Measurements from ENCODE around the gene DAB2IP.

DAB2IP gene

DNA sequence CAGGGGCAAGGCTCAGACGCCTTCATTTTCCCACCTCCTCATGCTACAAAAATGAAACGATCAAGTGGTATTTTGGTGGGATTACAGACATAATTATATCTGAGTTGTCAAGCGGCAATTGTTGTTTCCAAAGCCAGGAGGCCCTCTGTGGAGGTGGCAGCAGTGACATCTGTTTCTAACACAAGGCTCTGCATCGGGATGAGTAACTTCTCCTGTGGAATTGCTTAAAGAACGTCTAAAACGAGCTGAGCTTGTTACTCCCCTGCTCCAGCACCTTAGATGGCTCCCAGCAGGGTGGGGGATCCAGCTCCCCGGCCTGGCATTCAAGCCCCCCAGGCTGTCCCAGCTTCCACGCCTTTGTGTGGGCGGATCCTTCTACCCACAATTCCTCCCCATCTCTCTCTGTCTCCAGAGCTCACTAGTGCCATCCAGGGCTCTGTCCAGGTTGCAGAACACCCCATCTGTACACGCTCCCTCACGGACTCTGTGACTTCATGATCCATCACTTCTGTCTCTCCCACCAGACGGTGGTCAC lies 36.8 kb downstream of the DAB2IP start:
- Histone ChIP-seq H3K9me3 (ENCODE audit: insufficient read depth, low read depth, low read length) (no peaks in the 10 kb centered on the region), H3K36me3 (ENCODE audit: insufficient read depth, low read length) (no peaks in the 10 kb centered on the region), H3K9ac (ENCODE audit: low read depth, low read length) (no peak overlapping the region), H3K27me3 (ENCODE audit: insufficient read depth, low read length) (no peaks in the 10 kb centered on the region), H3K4me1 (ENCODE audit: insufficient read depth, low read length) (peaks cover 13% of the 10 kb centered on the region), H3K27ac (ENCODE audit: low read depth, low read length) (no peak overlapping the region), H3K4me3 (ENCODE audit: low read length) (no peak overlapping the region)
- 90% methylated on average over 11 of the region's 12 CpGs for WGBS

GRCh38 chr9:121688681-121689080 lies 37.2 kb downstream of the DAB2IP start:
- Histone ChIP-seq H3K27ac (ENCODE audit: low read depth, low read length) (no peak overlapping the region), H3K9me3 (ENCODE audit: insufficient read depth, low read depth, low read length) (no peaks in the 10 kb centered on the region), H3K36me3 (ENCODE audit: insufficient read depth, low read length) (no peaks in the 10 kb centered on the region), H3K27me3 (ENCODE audit: insufficient read depth, low read length) (no peaks in the 10 kb centered on the region), H3K4me3 (ENCODE audit: low read length) (no peak overlapping the region), H3K4me1 (ENCODE audit: insufficient read depth, low read length) (peaks cover 13% of the 10 kb centered on the region), H3K9ac (ENCODE audit: low read depth, low read length) (no peak overlapping the region)
- WGBS: 93% methylated on average over 7 of the region's 7 CpGs

- Histone ChIP-seq H3K36me3 (ENCODE audit: insufficient read depth, low read length) (no peaks in the 10 kb centered on the region), H3K27ac (ENCODE audit: low read depth, low read length) (no peak overlapping the region), H3K27me3 (ENCODE audit: insufficient read depth, low read length) (no peaks in the 10 kb centered on the region), H3K9me3 (ENCODE audit: insufficient read depth, low read depth, low read length) (no peaks in the 10 kb centered on the region), H3K4me3 (ENCODE audit: low read length) (no peak overlapping the region), H3K9ac (ENCODE audit: low read depth, low read length) (no peak overlapping the region), H3K4me1 (ENCODE audit: insufficient read depth, low read length) (peaks cover 13% of the 10 kb centered on the region)
- WGBS: 90% methylated on average over 9 of the region's 9 CpGs
Measured at GRCh38 chr9:121689461-121690157, 38.2 kb downstream of the DAB2IP start.

GRCh38 chr9:121690316-121690715 lies 38.9 kb downstream of the DAB2IP start:
- Histone ChIP-seq H3K27ac (ENCODE audit: low read depth, low read length) (no peak overlapping the region), H3K9ac (ENCODE audit: low read depth, low read length) (no peak overlapping the region), H3K4me3 (ENCODE audit: low read length) (no peak overlapping the region), H3K4me1 (ENCODE audit: insufficient read depth, low read length) (peaks cover 13% of the 10 kb centered on the region), H3K9me3 (ENCODE audit: insufficient read depth, low read depth, low read length) (no peaks in the 10 kb centered on the region), H3K36me3 (ENCODE audit: insufficient read depth, low read length) (no peaks in the 10 kb centered on the region), H3K27me3 (ENCODE audit: insufficient read depth, low read length) (no peaks in the 10 kb centered on the region)
- WGBS: 56% methylated on average over 8 of the region's 8 CpGs

DNA sequence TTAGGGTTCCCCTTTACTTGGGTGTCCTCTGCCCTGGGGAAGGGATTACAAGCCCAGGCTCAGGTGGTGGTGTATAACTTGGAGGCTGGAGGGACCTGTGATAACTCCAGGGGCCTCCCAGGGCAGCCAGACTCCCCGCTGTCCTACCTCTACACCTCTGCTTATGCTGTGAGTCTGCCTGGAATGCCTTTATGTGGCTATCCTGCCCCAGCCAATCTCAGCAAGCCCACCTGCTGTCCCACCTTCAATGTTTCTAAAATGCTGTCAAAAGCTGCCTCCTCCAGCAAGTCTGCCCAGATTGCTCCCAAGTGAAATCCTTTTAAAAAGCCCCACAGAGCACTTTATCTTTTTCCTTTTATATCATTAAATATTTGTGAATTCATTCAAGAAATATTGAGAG lies 39.3 kb downstream of the DAB2IP start:
- H3K36me3 ChIP-seq (ENCODE audit: insufficient read depth, low read length): no peaks in the 10 kb centered on the region
- 50% methylated on average over 1 of the region's 1 CpG for WGBS
- no peak overlapping the region for H3K27ac ChIP-seq (ENCODE audit: low read depth, low read length)
- H3K27me3 ChIP-seq (ENCODE audit: insufficient read depth, low read length): no peaks in the 10 kb centered on the region
- no peak overlapping the region for H3K4me3 ChIP-seq (ENCODE audit: low read length)
- H3K9me3 ChIP-seq (ENCODE audit: insufficient read depth, low read depth, low read length): no peaks in the 10 kb centered on the region
- no peak overlapping the region for H3K9ac ChIP-seq (ENCODE audit: low read depth, low read length)
- H3K4me1 ChIP-seq (ENCODE audit: insufficient read depth, low read length): peaks cover 13% of the 10 kb centered on the region

GRCh38 chr9:121691890-121692289 lies 40.5 kb downstream of the DAB2IP start:
- H3K4me1 ChIP-seq (ENCODE audit: insufficient read depth, low read length): peaks cover 13% of the 10 kb centered on the region
- no peaks in the 10 kb centered on the region for H3K27me3 ChIP-seq (ENCODE audit: insufficient read depth, low read length)
- no peaks in the 10 kb centered on the region for H3K36me3 ChIP-seq (ENCODE audit: insufficient read depth, low read length)
- no peak overlapping the region for H3K9ac ChIP-seq (ENCODE audit: low read depth, low read length)
- H3K4me3 ChIP-seq (ENCODE audit: low read length): no peak overlapping the region
- no peaks in the 10 kb centered on the region for H3K9me3 ChIP-seq (ENCODE audit: insufficient read depth, low read depth, low read length)
- H3K27ac ChIP-seq (ENCODE audit: low read depth, low read length): no peak overlapping the region
- WGBS: 72% methylated on average over 6 of the region's 6 CpGs

DNA sequence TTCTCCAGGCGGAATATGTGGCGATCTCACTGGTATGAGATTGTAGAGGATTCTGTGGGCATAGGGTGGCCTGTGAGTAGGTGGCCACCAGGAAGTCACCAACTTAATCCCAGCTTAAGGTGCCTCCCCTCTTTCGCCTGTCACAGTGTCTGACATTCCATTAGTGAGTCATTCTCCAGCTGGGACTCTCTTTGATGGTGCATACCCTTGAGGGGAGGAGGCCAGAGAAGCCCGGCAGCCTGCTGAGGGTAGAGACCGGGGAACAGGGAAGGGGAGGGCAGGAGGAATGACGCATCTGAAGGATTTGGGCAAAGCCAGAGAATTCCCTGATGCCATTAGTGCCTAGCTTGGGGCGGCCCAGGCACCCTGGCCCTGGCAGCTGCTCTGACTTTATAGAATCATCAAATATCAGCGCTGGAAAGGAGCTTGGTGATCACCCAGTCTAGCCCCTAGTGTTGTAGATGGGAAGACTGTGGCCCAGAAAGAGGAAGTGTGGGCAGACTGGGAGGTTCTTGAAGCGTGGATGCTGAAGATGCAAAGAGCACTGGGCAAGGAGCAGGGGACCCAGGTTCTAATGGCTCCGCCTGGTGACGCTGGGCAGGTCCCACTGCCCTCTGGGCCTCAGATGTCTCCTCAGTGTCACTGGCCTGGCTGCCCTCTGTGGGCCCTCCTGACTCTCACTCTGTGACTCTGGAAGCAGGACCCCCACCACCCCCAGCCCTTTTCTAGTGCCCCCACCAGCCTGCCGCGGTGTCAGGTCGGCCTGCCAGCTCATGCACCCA lies 41.4 kb downstream of the DAB2IP start:
- Histone ChIP-seq H3K27me3 (ENCODE audit: insufficient read depth, low read length) (0 out of 2 replicates have a peak, but pooled peaks cover under 1% of the 10 kb centered on the region), H3K4me3 (ENCODE audit: low read length) (no peak overlapping the region), H3K27ac (ENCODE audit: low read depth, low read length) (no peak overlapping the region), H3K4me1 (ENCODE audit: insufficient read depth, low read length) (peaks cover 13% of the 10 kb centered on the region), H3K9ac (ENCODE audit: low read depth, low read length) (no peak overlapping the region), H3K9me3 (ENCODE audit: insufficient read depth, low read depth, low read length) (no peaks in the 10 kb centered on the region), H3K36me3 (ENCODE audit: insufficient read depth, low read length) (no peaks in the 10 kb centered on the region)
- 47% methylated on average over 14 of the region's 14 CpGs for WGBS

GRCh38 chr9:121693388-121693670 lies 41.9 kb downstream of the DAB2IP start:
- Histone ChIP-seq H3K27me3 (ENCODE audit: insufficient read depth, low read length) (peaks cover 6% of the 10 kb centered on the region), H3K27ac (ENCODE audit: low read depth, low read length) (no peak overlapping the region), H3K36me3 (ENCODE audit: insufficient read depth, low read length) (no peaks in the 10 kb centered on the region), H3K4me1 (ENCODE audit: insufficient read depth, low read length) (peaks cover 13% of the 10 kb centered on the region), H3K4me3 (ENCODE audit: low read length) (no peak overlapping the region), H3K9me3 (ENCODE audit: insufficient read depth, low read depth, low read length) (no peaks in the 10 kb centered on the region), H3K9ac (ENCODE audit: low read depth, low read length) (no peak overlapping the region)
- 79% methylated on average over 3 of the region's 4 CpGs for WGBS

GRCh38 chr9:121694001-121694400 lies 42.6 kb downstream of the DAB2IP start:
- Histone ChIP-seq H3K9me3 (ENCODE audit: insufficient read depth, low read depth, low read length) (no peaks in the 10 kb centered on the region), H3K4me1 (ENCODE audit: insufficient read depth, low read length) (peaks cover 13% of the 10 kb centered on the region), H3K36me3 (ENCODE audit: insufficient read depth, low read length) (no peaks in the 10 kb centered on the region), H3K9ac (ENCODE audit: low read depth, low read length) (no peak overlapping the region), H3K27me3 (ENCODE audit: insufficient read depth, low read length) (peaks cover 9% of the 10 kb centered on the region), H3K4me3 (ENCODE audit: low read length) (no peak overlapping the region), H3K27ac (ENCODE audit: low read depth, low read length) (no peak overlapping the region)
- 94% methylated on average over 5 of the region's 5 CpGs for WGBS

GRCh38 chr9:121694600-121694999 lies 43.2 kb downstream of the DAB2IP start:
- no peak overlapping the region for H3K9ac ChIP-seq (ENCODE audit: low read depth, low read length)
- no peak overlapping the region for H3K4me3 ChIP-seq (ENCODE audit: low read length)
- H3K27ac ChIP-seq (ENCODE audit: low read depth, low read length): no peak overlapping the region
- 85% methylated on average over 7 of the region's 7 CpGs for WGBS
- H3K9me3 ChIP-seq (ENCODE audit: insufficient read depth, low read depth, low read length): no peaks in the 10 kb centered on the region
- no peaks in the 10 kb centered on the region for H3K36me3 ChIP-seq (ENCODE audit: insufficient read depth, low read length)
- H3K27me3 ChIP-seq (ENCODE audit: insufficient read depth, low read length): peaks cover 9% of the 10 kb centered on the region
- peaks cover 13% of the 10 kb centered on the region for H3K4me1 ChIP-seq (ENCODE audit: insufficient read depth, low read length)

- Histone ChIP-seq H3K36me3 (ENCODE audit: insufficient read depth, low read length) (no peaks in the 10 kb centered on the region), H3K27ac (ENCODE audit: low read depth, low read length) (no peak overlapping the region), H3K4me3 (ENCODE audit: low read length) (no peak overlapping the region), H3K9ac (ENCODE audit: low read depth, low read length) (no peak overlapping the region), H3K4me1 (ENCODE audit: insufficient read depth, low read length) (peaks cover 10% of the 10 kb centered on the region), H3K27me3 (ENCODE audit: insufficient read depth, low read length) (peaks cover 11% of the 10 kb centered on the region), H3K9me3 (ENCODE audit: insufficient read depth, low read depth, low read length) (no peaks in the 10 kb centered on the region)
- 86% methylated on average over 1 of the region's 1 CpG for WGBS
Measured at GRCh38 chr9:121696930-121697329, 45.5 kb downstream of the DAB2IP start.
